Stimulated activated CD8-positive, alpha-beta memory T cell treated with anti-CD3 and anti-CD28 coated beads, Interleukin-4, amount 100 ng/mL, for 4 hours (primary cell): ENCODE results near the gene LIN28A.
"Not testable (repeated sequence)": the region's sequence is repeated elsewhere in the genome, so short reads cannot be mapped to it uniquely, and the experiment has no call there.

Source experiments
- DNase-seq, 2 donors: peaks; one replicate each; pipeline ENCODE4 v3.0.0-alpha.2; 2020; ENCODE audit warnings: low read depth in 2 of 2, low spot score in 1 of 2

LIN28A gene, protein sequence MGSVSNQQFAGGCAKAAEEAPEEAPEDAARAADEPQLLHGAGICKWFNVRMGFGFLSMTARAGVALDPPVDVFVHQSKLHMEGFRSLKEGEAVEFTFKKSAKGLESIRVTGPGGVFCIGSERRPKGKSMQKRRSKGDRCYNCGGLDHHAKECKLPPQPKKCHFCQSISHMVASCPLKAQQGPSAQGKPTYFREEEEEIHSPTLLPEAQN

GRCh38 chr1:26410706-26411623 lies at the start of gene LIN28A:
LIN28A (plus strand) TSS chr1:26410817; CDS start chr1:26410892, 75 bp downstream.
- DNase-seq: no peak

- no peak for DNase-seq
Observed at GRCh38 chr1:26361605-26362122, 49.0 kb upstream of the LIN28A start.

GRCh38 chr1:26362331-26362730 lies 48.3 kb upstream of the LIN28A start:
- DNase-seq: no peak

- DNase-seq: peak; percentile 66 to 72
Observed at GRCh38 chr1:26363549-26364448, 46.8 kb upstream of the LIN28A start.

DNA sequence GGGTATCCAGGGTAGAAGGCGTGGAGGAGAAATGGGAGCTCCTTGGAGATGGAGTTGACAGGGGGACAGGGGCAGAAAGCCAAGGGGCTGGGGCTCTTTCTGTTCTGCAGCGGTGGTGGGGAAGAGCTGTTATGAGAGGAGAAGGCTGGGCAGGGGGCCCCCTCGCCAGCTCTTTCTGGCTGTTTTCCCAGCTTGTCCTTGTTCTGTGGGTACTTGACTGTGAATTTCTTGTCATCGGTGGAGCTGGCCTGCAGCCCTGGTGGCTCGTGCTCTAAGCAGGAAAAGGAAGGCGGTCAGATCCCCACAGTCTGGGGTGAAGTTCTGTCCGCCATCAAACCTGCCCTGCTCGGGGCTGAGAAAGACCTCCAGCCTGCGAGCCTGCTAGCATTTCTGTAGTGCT lies 45.7 kb upstream of the LIN28A start:
- DNase-seq: no peak

- DNase-seq: no peak
Observed at GRCh38 chr1:26367441-26367840, 43.2 kb upstream of the LIN28A start.

DNA sequence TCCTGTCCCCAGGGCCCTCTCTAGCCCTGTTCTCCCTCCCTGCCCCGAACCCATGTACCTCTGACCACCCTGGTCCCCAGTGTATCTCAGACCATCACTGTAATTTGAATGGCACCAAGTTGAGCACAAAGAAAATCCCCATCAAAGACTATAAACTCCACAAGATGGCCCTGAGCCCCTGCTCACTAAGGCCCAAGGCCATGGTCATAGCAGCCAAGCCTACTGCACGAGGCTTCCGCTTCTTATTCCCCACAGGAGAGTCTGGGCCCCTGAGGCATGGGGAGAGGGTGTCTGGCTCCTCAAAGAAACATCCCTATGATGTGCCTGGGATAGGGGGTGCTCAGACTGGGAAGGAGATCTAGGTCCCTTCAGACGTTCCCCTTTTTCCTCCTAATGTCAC lies 42.6 kb upstream of the LIN28A start:
- no peak for DNase-seq

- DNase-seq: no peak
Observed at GRCh38 chr1:26368486-26368885, 42.1 kb upstream of the LIN28A start.

- DNase-seq: no peak
Observed at GRCh38 chr1:26370591-26371382, 39.8 kb upstream of the LIN28A start.

DNA sequence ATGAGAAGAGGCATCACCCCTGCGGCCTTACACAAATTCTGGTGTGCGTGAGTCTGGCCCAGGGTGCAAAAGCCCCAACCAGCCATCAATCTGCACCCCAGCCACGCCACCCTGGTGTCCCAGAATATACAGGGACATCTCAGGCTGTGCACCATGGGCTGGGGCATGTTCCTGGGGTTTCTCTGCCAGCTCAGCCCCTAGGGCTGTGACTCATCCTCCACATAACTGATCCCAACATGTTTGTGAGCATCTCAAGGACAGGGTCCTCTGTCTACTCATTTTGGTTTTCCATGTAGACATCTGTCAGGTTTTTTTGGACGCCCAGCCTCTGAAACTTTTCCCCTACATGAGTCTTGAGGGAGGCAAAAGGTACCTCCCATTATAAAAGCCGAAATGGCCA lies 38.6 kb upstream of the LIN28A start:
- no peak for DNase-seq

DNA sequence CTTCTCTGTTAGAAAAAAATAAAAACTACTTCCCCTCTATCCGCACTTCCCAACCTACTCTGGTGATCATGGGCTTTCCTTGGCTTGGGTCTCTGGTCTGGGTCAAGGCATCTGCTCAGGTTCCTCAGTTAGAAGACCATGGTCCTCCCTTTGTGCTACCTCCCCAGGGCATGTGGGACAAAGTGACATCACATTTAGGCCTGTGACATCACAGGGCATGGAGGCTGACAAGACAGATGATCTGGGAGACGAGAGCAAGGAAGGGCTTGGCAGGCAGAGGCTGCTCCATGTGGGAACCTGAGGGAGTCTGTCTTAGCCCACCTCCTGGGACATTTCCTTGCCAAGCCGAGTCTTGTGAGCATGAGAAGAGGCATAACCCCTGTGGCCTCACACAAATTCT lies 38.0 kb upstream of the LIN28A start, which contains the start of gene ZNF683:
ZNF683 (minus strand) TSS at position 140 of the 400 bp plus-strand sequence. CDS start 4,179 bp downstream, outside the sequence.
- not testable (repeated sequence) for DNase-seq

- no peak for DNase-seq
Observed at GRCh38 chr1:26373281-26373680, 37.3 kb upstream of the LIN28A start.

DNA sequence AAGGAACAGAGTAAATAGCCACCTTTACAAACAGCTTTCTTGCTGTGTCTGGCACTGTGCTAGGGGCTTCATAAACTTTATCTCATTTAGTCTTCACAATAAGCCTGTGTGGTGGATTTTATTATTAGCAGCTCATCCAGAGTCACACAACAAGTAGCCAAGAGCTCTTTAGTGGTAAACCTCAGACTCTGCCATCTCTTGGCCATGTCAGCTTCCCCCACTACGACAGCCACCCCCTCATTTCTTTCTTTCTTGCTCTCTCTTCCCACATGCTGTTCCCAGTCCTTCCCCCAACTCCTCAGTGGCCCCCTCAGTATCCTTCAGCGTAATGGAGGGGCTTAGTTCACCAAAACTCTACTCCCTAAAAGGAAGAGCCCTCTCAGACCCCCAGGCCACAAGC lies 36.8 kb upstream of the LIN28A start:
- no peak for DNase-seq

- not testable (repeated sequence) for DNase-seq
Observed at GRCh38 chr1:26374361-26374760, 36.3 kb upstream of the LIN28A start.

GRCh38 chr1:26375081-26375480 lies 35.5 kb upstream of the LIN28A start:
- no peak for DNase-seq

DNA sequence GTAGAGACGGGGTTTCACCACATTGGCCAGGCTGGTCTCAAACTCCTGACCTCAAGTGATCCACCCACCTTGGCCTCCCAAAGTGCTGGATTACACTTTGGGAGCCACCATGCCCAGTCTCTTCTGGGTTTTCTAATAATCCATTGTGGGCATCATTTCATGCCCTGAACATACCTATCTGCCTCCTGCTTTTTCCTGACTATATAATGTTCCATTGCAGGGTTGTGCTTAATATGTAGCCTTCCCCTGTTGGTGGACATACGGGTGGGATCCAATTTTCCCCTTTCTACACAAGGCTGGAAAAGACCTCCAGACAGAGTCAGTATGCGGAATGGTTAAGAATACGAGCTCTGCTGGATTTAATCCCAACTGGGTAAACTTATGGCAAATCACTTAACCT lies 34.6 kb upstream of the LIN28A start:
- DNase-seq: no peak

- DNase-seq: peak; percentile 54 to 78
Observed at GRCh38 chr1:26378088-26378878, 32.3 kb upstream of the LIN28A start.

DNA sequence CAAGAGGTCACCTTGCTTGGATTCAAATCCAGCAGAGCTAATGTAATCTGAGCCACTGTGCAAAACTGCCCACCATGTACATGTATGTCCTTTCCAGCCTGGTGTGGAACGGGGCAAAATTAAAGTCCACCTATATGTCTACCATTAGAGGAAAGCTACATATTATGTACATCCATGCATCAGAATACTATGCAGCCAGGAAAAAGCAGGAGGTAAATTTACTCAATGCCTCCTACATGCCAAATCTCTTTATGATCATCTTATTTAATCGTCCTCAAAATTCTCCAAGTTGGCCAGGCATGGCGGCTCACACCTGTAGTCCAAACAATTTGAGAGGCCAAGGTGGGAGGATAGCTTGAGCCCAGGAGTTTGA lies 31.8 kb upstream of the LIN28A start:
- no peak for DNase-seq

DNA sequence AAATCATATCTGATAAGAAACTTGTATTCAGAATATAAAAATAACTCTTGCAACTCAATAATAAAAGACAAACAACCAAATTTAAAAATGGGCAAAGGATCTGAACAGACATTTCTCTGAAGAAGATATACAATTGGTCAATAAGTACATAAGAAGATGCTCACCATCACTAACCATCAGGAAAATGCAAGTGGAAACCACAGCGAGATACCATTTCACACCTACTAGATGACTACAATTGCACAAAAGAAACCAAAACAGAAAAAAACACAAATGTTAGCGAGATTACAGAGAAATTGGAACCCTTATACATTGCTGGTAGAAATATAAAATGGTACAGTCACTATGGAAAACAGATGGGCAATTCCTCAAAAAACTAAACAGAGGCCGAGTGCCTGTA lies 26.5 kb upstream of the LIN28A start:
- no peak for DNase-seq

DNA sequence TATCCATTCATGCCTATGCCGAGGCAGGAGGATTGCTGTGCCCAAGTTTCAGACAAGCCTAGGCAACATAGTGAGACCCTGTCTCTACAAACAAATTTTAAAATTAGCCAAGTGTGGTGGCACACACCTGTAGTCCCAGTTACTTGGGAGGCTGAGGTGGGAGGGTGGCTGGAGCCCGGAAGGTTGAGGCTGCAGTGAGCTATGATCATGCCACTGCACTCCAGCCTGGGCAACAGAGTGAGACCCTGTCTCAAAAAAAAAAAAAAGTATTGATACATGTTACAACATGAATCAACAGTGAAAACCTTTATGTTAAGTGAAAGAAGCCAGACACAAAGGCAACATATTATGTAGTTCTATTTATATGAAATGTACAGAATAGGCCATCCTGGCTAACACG lies 25.6 kb upstream of the LIN28A start:
- not testable (repeated sequence) for DNase-seq
